ENCODE results near the gene SHH. TPM values are rescaled to one million over a fixed set of nuclear protein-coding genes. Genes with fewer than 3 reads are reported as not detected.

The SHH gene
- polyA plus RNA-seq, 1 experiment: not detected

- Histone ChIP-seq H3K27ac (ENCODE audit: low read depth, low read length) (no peak overlapping the region), H3K27me3 (ENCODE audit: control insufficient read depth, insufficient read depth, low read length) (no peaks in the 10 kb centered on the region), H3K9me3 (ENCODE audit: control insufficient read depth, insufficient read depth, low read length) (peaks cover 21% of the 10 kb centered on the region; the same call in 1 of the 2 replicates), H3K4me3 (ENCODE audit: low read depth, low read length) (no peak overlapping the region)
- no peak for DNase-seq (ENCODE audit: low read depth, low spot score)
- ChIA-PET CTCF (no interaction called here), POLR2A (interaction anchor here (0.6 kb wide), 1 partner anchor 1109 kb away, joined by 5 read pairs; no protein-coding TSS in a partner anchor)
- TF ChIP-seq, protein P1, sequence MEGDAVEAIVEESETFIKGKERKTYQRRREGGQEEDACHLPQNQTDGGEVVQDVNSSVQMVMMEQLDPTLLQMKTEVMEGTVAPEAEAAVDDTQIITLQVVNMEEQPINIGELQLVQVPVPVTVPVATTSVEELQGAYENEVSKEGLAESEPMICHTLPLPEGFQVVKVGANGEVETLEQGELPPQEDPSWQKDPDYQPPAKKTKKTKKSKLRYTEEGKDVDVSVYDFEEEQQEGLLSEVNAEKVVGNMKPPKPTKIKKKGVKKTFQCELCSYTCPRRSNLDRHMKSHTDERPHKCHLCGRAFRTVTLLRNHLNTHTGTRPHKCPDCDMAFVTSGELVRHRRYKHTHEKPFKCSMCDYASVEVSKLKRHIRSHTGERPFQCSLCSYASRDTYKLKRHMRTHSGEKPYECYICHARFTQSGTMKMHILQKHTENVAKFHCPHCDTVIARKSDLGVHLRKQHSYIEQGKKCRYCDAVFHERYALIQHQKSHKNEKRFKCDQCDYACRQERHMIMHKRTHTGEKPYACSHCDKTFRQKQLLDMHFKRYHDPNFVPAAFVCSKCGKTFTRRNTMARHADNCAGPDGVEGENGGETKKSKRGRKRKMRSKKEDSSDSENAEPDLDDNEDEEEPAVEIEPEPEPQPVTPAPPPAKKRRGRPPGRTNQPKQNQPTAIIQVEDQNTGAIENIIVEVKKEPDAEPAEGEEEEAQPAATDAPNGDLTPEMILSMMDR (IDR thresholded peaks at IDR 0.05; ENCODE audit: low read depth, low read length): no peak
Measured at GRCh38 chr7:155789001-155789725, 23.1 kb downstream of the SHH start.

DNA sequence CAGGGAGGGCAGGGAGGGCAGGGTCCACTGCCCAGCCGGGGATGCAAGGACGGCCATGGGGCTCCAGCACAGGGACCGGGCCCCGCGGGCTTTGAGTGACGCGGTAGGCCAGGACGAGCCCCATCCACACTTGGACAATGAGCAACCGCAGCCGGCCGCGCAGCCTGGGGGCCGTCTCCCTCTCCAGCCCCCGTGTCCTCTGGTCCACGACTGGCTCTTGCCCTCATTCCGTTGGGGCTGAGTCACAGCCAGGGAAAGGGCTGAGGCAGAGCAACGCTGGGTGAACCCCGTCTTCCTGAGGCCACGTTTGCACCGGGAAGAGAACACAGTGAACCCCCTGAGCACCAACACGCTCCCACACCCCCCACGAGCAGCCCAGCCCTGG lies 23.7 kb downstream of the SHH start:
- TF ChIP-seq, protein P1 (IDR thresholded peaks at IDR 0.05; ENCODE audit: low read depth, low read length): no peak
- Histone ChIP-seq H3K4me3 (ENCODE audit: low read depth, low read length) (no peak overlapping the region), H3K9me3 (ENCODE audit: control insufficient read depth, insufficient read depth, low read length) (peaks cover 21% of the 10 kb centered on the region; the same call in 1 of the 2 replicates), H3K27me3 (ENCODE audit: control insufficient read depth, insufficient read depth, low read length) (no peaks in the 10 kb centered on the region), H3K27ac (ENCODE audit: low read depth, low read length) (no peak overlapping the region)
- POLR2A ChIA-PET: no interaction called here
- no peak for DNase-seq (ENCODE audit: low read depth, low spot score)
- CTCF ChIA-PET: interaction anchor here (0.6 kb wide), 1 partner anchor 1155 kb away, joined by 3 read pairs; no protein-coding TSS in a partner anchor

GRCh38 chr7:155787171-155787851 lies 25.0 kb downstream of the SHH start:
- Histone ChIP-seq H3K27me3 (ENCODE audit: control insufficient read depth, insufficient read depth, low read length) (no peaks in the 10 kb centered on the region), H3K27ac (ENCODE audit: low read depth, low read length) (no peak overlapping the region), H3K9me3 (ENCODE audit: control insufficient read depth, insufficient read depth, low read length) (peaks cover 17% of the 10 kb centered on the region; the same call in 1 of the 2 replicates), H3K4me3 (ENCODE audit: low read depth, low read length) (peak overlapping the region; percentile 61)
- DNase-seq (ENCODE audit: low read depth, low spot score): no peak
- ChIA-PET CTCF (interaction anchor here (0.7 kb wide), 1 partner anchor 592 kb away, joined by 3 read pairs; no protein-coding TSS in a partner anchor), POLR2A (no interaction called here)
- TF ChIP-seq, protein P1 (IDR thresholded peaks at IDR 0.05; ENCODE audit: low read depth, low read length): no peak

GRCh38 chr7:155786491-155786890 lies 25.8 kb downstream of the SHH start:
- Histone ChIP-seq H3K27me3 (ENCODE audit: control insufficient read depth, insufficient read depth, low read length) (no peaks in the 10 kb centered on the region), H3K9me3 (ENCODE audit: control insufficient read depth, insufficient read depth, low read length) (peaks cover 16% of the 10 kb centered on the region; the same call in 1 of the 2 replicates), H3K4me3 (ENCODE audit: low read depth, low read length) (no peak overlapping the region), H3K27ac (ENCODE audit: low read depth, low read length) (no peak overlapping the region)
- ChIA-PET CTCF (interaction anchor here (0.6 to 1.1 kb wide), 2 partner anchors 19 to 188 kb away, joined by 4 to 9 read pairs; no protein-coding TSS in a partner anchor), POLR2A (no interaction called here)
- TF ChIP-seq, protein P1 (IDR thresholded peaks at IDR 0.05; ENCODE audit: low read depth, low read length): no peak
- DNase-seq (ENCODE audit: low read depth, low spot score): no peak

GRCh38 chr7:155785536-155785935 lies 26.7 kb downstream of the SHH start:
- H3K4me3 ChIP-seq (ENCODE audit: low read depth, low read length): no peak overlapping the region
- CTCF ChIA-PET: interaction anchor here (1.1 kb wide), 1 partner anchor 187 kb away, joined by 9 read pairs; no protein-coding TSS in a partner anchor
- POLR2A ChIA-PET: no interaction called here
- DNase-seq (ENCODE audit: low read depth, low spot score): no peak
- H3K27ac ChIP-seq (ENCODE audit: low read depth, low read length): no peak overlapping the region
- no peaks in the 10 kb centered on the region for H3K27me3 ChIP-seq (ENCODE audit: control insufficient read depth, insufficient read depth, low read length)
- H3K9me3 ChIP-seq (ENCODE audit: control insufficient read depth, insufficient read depth, low read length): peaks cover 16% of the 10 kb centered on the region; the same call in 1 of the 2 replicates
- TF ChIP-seq, protein P1 (IDR thresholded peaks at IDR 0.05; ENCODE audit: low read depth, low read length): no peak
